H9 (cell line): ENCODE results near the gene ANKRD44. TPM values are rescaled to one million over a fixed set of nuclear protein-coding genes. Genes with fewer than 3 reads are reported as not detected.

Experiments
- DNase-seq: peaks from one replicate; pipeline ENCODE4 v3.0.0-alpha.2; 2017
- H2AFZ ChIP-seq: one replicate; pipeline ENCODE4 v1.6.1; 2013; ENCODE audit warnings: mild to moderate bottlenecking, low read length, control low read depth, moderate library complexity
- H2AK5ac ChIP-seq: 2 replicates; pipeline ENCODE4 v1.6.1; 2013; ENCODE audit warnings: low read length, control low read depth, mixed read lengths; ENCODE audit not compliant: insufficient read length
- H2BK120ac ChIP-seq: one replicate; pipeline ENCODE4 v1.6.1; 2013; ENCODE audit warnings: low read depth, mild to moderate bottlenecking, low read length, control low read depth, inconsistent platforms; ENCODE audit not compliant: poor library complexity, severe bottlenecking
- H2BK12ac ChIP-seq: 2 replicates; pipeline ENCODE4 v1.6.1; 2013; ENCODE audit warnings: low read length, control low read depth, mixed read lengths, low read depth; ENCODE audit not compliant: insufficient read length
- H2BK15ac ChIP-seq: 2 replicates; pipeline ENCODE4 v1.6.1; 2013; ENCODE audit warnings: low read depth, low read length, control low read depth
- H2BK20ac ChIP-seq: one replicate; pipeline ENCODE4 v1.6.1; 2013; ENCODE audit warnings: low read depth, mild to moderate bottlenecking, low read length, control low read depth, inconsistent platforms; ENCODE audit not compliant: poor library complexity, severe bottlenecking
- H2BK5ac ChIP-seq: 2 replicates; pipeline ENCODE4 v1.6.1; 2013; ENCODE audit warnings: low read length, control low read depth, mixed read lengths; ENCODE audit not compliant: insufficient read length
- H3K14ac ChIP-seq: 2 replicates; pipeline ENCODE4 v1.6.1; 2013; ENCODE audit warnings: low read length, control low read depth; ENCODE audit not compliant: insufficient read depth
- H3K18ac ChIP-seq: 2 replicates; pipeline ENCODE4 v1.6.1; 2013; ENCODE audit warnings: low read depth, mild to moderate bottlenecking, mixed read lengths, low read length, control low read depth; ENCODE audit not compliant: insufficient read length
- H3K23ac ChIP-seq: 2 replicates; pipeline ENCODE4 v1.6.1; 2013; ENCODE audit warnings: low read length, control low read depth, mixed read lengths, low read depth; ENCODE audit not compliant: insufficient read length
- H3K23me2 ChIP-seq: 2 replicates; pipeline ENCODE4 v1.6.1; 2013; ENCODE audit warnings: low read depth, mild to moderate bottlenecking, mixed read lengths, low read length, control low read depth; ENCODE audit not compliant: insufficient read length, poor library complexity, severe bottlenecking
- H3K27ac ChIP-seq: 2 replicates; pipeline ENCODE4 v1.5.1; 2013; ENCODE audit warnings: low read length, control low read depth, mixed read lengths, low read depth; ENCODE audit not compliant: insufficient read length
- H3K27me3 ChIP-seq: 2 replicates; pipeline ENCODE4 v1.6.1; 2013; ENCODE audit warnings: low read length, control low read depth, inconsistent platforms; ENCODE audit not compliant: insufficient read depth
- H3K4ac ChIP-seq: 2 replicates; pipeline ENCODE4 v1.6.1; 2013; ENCODE audit warnings: low read depth, mild to moderate bottlenecking, control low read depth, inconsistent platforms, low read length, moderate library complexity
- H3K4me1 ChIP-seq: 2 replicates; pipeline ENCODE4 v1.6.1; 2013; ENCODE audit warnings: low read length, control low read depth, inconsistent platforms; ENCODE audit not compliant: insufficient read depth
- H3K4me2 ChIP-seq: 2 replicates; pipeline ENCODE4 v1.6.1; 2013; ENCODE audit warnings: low read length, control low read depth, mixed read lengths; ENCODE audit not compliant: insufficient read length, insufficient read depth
- H3K56ac ChIP-seq: 2 replicates; pipeline ENCODE4 v1.6.1; 2013; ENCODE audit warnings: low read depth, mild to moderate bottlenecking, mixed read lengths, low read length, control low read depth; ENCODE audit not compliant: insufficient read length
- H3K79me1 ChIP-seq: 2 replicates; pipeline ENCODE4 v1.6.1; 2013; ENCODE audit warnings: low read depth, mild to moderate bottlenecking, moderate library complexity, low read length, control low read depth, inconsistent platforms; ENCODE audit not compliant: insufficient read depth, poor library complexity, severe bottlenecking
- H3K79me2 ChIP-seq: 2 replicates; pipeline ENCODE4 v1.6.1; 2013; ENCODE audit warnings: low read length, control low read depth, inconsistent platforms; ENCODE audit not compliant: insufficient read depth
- H3K9ac ChIP-seq: 2 replicates; pipeline ENCODE4 v1.6.1; 2013; ENCODE audit warnings: low read length, control low read depth, mixed read lengths; ENCODE audit not compliant: insufficient read length; ENCODE audit errors: extremely low read depth
- H3K9me3 ChIP-seq: one replicate; pipeline ENCODE4 v1.6.1; 2013; ENCODE audit warnings: low read depth, low read length, inconsistent platforms; ENCODE audit not compliant: control insufficient read depth
- H3T11ph ChIP-seq: one replicate; pipeline ENCODE4 v1.6.1; 2013; ENCODE audit warnings: mild to moderate bottlenecking, low read length, control low read depth, inconsistent platforms
- H4K20me1 ChIP-seq: one replicate; pipeline ENCODE4 v1.6.1; 2013; ENCODE audit not compliant: control insufficient read depth, insufficient read length, insufficient read depth
- H4K5ac ChIP-seq: 2 replicates; pipeline ENCODE4 v1.6.1; 2013; ENCODE audit warnings: low read depth, mild to moderate bottlenecking, mixed read lengths, low read length, control low read depth; ENCODE audit not compliant: insufficient read length
- H4K8ac ChIP-seq: replicated peaks from 2 replicates; pipeline ENCODE4 v1.6.1; 2013; ENCODE audit warnings: low read length, control low read depth, mixed read lengths, low read depth; ENCODE audit not compliant: insufficient read length
- H4K91ac ChIP-seq: 2 replicates; pipeline ENCODE4 v1.6.1; 2013; ENCODE audit warnings: low read depth, mild to moderate bottlenecking, moderate library complexity, mixed read lengths, low read length, control low read depth; ENCODE audit not compliant: insufficient read length
- H3K27ac Mint-ChIP-seq, 3 experiments: 2 replicates in 2 of 3; 3 replicates in 1 of 3; pipeline ENCODE4 v1.8.0; 2020 to 2021; ENCODE audit warnings: mixed read lengths in 3 of 3, mild to moderate bottlenecking in 1 of 3, moderate library complexity in 1 of 3
- H3K27me3 Mint-ChIP-seq: 2 replicates; pipeline ENCODE4 v1.8.0; 2021; ENCODE audit warnings: low read depth, mild to moderate bottlenecking, moderate library complexity, mixed read lengths
- H3K36me3 Mint-ChIP-seq, 3 experiments: 2 replicates in 2 of 3; 3 replicates in 1 of 3; pipeline ENCODE4 v1.8.0; 2020 to 2021; ENCODE audit warnings: low read depth in 3 of 3, mixed read lengths in 3 of 3; ENCODE audit not compliant: insufficient read depth in 1 of 3
- H3K4me1 Mint-ChIP-seq, 2 experiments: 2 replicates each; pipeline ENCODE4 v1.8.0; 2020; ENCODE audit warnings: mixed read lengths in 2 of 2
- H3K4me3 Mint-ChIP-seq, 2 experiments: 2 replicates in 1 of 2; 3 replicates in 1 of 2; pipeline ENCODE4 v1.8.0; 2020 to 2021; ENCODE audit warnings: mild to moderate bottlenecking in 2 of 2, mixed read lengths in 2 of 2, moderate library complexity in 1 of 2
- H3K9me3 Mint-ChIP-seq, 2 experiments: 2 replicates in 1 of 2; 3 replicates in 1 of 2; pipeline ENCODE4 v1.8.0; 2020; ENCODE audit warnings: mild to moderate bottlenecking in 2 of 2, mixed read lengths in 2 of 2, moderate library complexity in 1 of 2
- total RNA-seq: library from RNA; stranded (reverse); gene quantifications from 2 replicates; pipeline ENCODE4 v1.2.1, GENCODE V29; 2021
- TF ChIP-seq, protein P1 (sequence below): fragments of 200-600 bp; sonication (generic); conservative IDR thresholded peaks from 3 replicates; pipeline ENCODE4 v1.8.0; 2021; ENCODE audit warnings: antibody characterized with exemption, mild to moderate bottlenecking

ANKRD44 gene
- total RNA-seq, 1 experiment from 2014 or later, result 1.9 TPM

DNA sequence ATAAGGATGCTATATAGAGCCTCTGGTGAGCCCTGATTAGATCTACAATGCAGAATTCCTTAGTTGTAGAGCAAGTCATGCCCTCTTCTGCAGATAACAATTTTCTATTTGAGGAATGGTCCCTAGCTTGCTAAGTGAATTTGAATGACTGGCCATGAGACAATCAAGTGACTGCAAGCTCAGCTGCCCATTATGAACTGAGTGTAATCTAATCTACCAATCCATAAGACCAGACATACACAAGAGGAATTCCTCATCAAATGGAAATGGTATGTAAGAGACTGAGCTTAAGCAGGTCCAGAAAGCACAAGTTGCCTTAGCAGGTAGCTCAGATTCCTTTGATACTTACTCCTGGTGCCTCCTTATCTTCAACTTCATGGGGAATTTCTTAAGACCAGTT is 4.8 kb upstream of the ANKRD44 start:
- Histone ChIP-seq H2BK120ac (no peak overlapping the region), H3K4me1 (no peaks in the 10 kb centered on the region), H3T11ph (no peak overlapping the region), H3K23ac (no peak overlapping the region), H3K79me1 (no peaks in the 10 kb centered on the region), H4K8ac (no peak overlapping the region), H3K23me2 (peaks cover 6% of the 10 kb centered on the region), H3K14ac (no peak overlapping the region), H3K56ac (no peak overlapping the region), H3K27ac (no peak overlapping the region), H4K91ac (no peak overlapping the region), H2BK15ac (no peak overlapping the region), H2BK5ac (no peak overlapping the region), H4K20me1 (no peaks in the 10 kb centered on the region), H2BK12ac (no peak overlapping the region), H3K4ac (no peak overlapping the region), H3K9me3 (no peaks in the 10 kb centered on the region), H3K4me2 (no peak overlapping the region), H3K27me3 (no peaks in the 10 kb centered on the region; the same call in 1 of the 2 replicates), H4K5ac (no peak overlapping the region), H3K79me2 (no peaks in the 10 kb centered on the region), H3K18ac (no peak overlapping the region), H2BK20ac (no peak overlapping the region), H3K9ac (no peak overlapping the region), H2AK5ac (no peak overlapping the region), H2AFZ (no peak overlapping the region)
- no peak overlapping the region for H3K4me3 Mint-ChIP-seq
- H3K4me1 Mint-ChIP-seq, result peaks cover 8 to 10% of the 10 kb centered on the region in 2 experiments
- no peak overlapping the region for H3K27ac Mint-ChIP-seq
- H3K27me3 Mint-ChIP-seq, result peaks cover 36% of the 10 kb centered on the region
- H3K9me3 Mint-ChIP-seq, result no peaks in the 10 kb centered on the region
- DNase-seq, result no peak
- TF ChIP-seq, protein P1, sequence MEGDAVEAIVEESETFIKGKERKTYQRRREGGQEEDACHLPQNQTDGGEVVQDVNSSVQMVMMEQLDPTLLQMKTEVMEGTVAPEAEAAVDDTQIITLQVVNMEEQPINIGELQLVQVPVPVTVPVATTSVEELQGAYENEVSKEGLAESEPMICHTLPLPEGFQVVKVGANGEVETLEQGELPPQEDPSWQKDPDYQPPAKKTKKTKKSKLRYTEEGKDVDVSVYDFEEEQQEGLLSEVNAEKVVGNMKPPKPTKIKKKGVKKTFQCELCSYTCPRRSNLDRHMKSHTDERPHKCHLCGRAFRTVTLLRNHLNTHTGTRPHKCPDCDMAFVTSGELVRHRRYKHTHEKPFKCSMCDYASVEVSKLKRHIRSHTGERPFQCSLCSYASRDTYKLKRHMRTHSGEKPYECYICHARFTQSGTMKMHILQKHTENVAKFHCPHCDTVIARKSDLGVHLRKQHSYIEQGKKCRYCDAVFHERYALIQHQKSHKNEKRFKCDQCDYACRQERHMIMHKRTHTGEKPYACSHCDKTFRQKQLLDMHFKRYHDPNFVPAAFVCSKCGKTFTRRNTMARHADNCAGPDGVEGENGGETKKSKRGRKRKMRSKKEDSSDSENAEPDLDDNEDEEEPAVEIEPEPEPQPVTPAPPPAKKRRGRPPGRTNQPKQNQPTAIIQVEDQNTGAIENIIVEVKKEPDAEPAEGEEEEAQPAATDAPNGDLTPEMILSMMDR, result no peak
- H3K36me3 Mint-ChIP-seq, result no peaks in the 10 kb centered on the region
